GM18951 (cell line): Measurements from ENCODE around the gene ECPAS.
"Not testable (repeated sequence)": the region's sequence is repeated elsewhere in the genome, so short reads cannot be mapped to it uniquely, and the experiment has no call there.

Source experiments
- POLR2A ChIP-seq: IDR thresholded peaks from 4 replicates; pipeline ENCODE4 v1.6.1; 2011; ENCODE audit warnings: mild to moderate bottlenecking; ENCODE audit not compliant: insufficient read length, insufficient read depth; ENCODE audit errors: extremely low read depth
- in situ Hi-C: fragments of 300-500 bp; cut with MboI; formaldehyde crosslinking; loops from one replicate; pipeline ENCODE4 v1.12.0; 2022; ENCODE audit warnings: low sequenced_read_pairs, mixed read lengths, inconsistent platforms; ENCODE audit not compliant: unreplicated experiment

ECPAS gene

GRCh38 chr9:111413996-111414395 is 70.2 kb downstream of the ECPAS start:
- in situ Hi-C loops, result no loop called here
- no peak for TF ChIP-seq POLR2A

GRCh38 chr9:111412280-111412679 is 71.9 kb downstream of the ECPAS start:
- in situ Hi-C loops, result no loop called here
- TF ChIP-seq POLR2A, result no peak

GRCh38 chr9:111411266-111411665 is 72.9 kb downstream of the ECPAS start:
- TF ChIP-seq POLR2A, result no peak
- in situ Hi-C loops, result no loop called here

- in situ Hi-C loops, result no loop called here
Observed at GRCh38 chr9:111407813-111408212, 76.4 kb downstream of the ECPAS start.

GRCh38 chr9:111405701-111406100 is 78.5 kb downstream of the ECPAS start:
- in situ Hi-C loops, result no loop called here

More at GRCh38 chr9:111407813-111408212, 76.4 kb downstream of the ECPAS start:
- no peak for TF ChIP-seq POLR2A

GRCh38 chr9:111401486-111401885 is 82.7 kb downstream of the ECPAS start:
- in situ Hi-C loops, result not testable (repeated sequence)

More at GRCh38 chr9:111405701-111406100, 78.5 kb downstream of the ECPAS start:
- TF ChIP-seq POLR2A, result no peak

GRCh38 chr9:111400564-111400898 is 83.7 kb downstream of the ECPAS start:
- in situ Hi-C loops, result no loop called here

GRCh38 chr9:111399772-111400563 is 84.2 kb downstream of the ECPAS start:
- in situ Hi-C loops, result no loop called here
- no peak for TF ChIP-seq POLR2A

More at GRCh38 chr9:111400564-111400898, 83.7 kb downstream of the ECPAS start:
- no peak for TF ChIP-seq POLR2A

- TF ChIP-seq POLR2A, result no peak
- in situ Hi-C loops, result no loop called here
Observed at GRCh38 chr9:111399211-111399739, 84.9 kb downstream of the ECPAS start.

- in situ Hi-C loops, result no loop called here
- no peak for TF ChIP-seq POLR2A
Observed at GRCh38 chr9:111393971-111394370, 90.2 kb downstream of the ECPAS start.

GRCh38 chr9:111389406-111389805 is 94.8 kb downstream of the ECPAS start:
- no peak for TF ChIP-seq POLR2A
- in situ Hi-C loops, result no loop called here

- no peak for TF ChIP-seq POLR2A
- in situ Hi-C loops, result no loop called here
Observed at GRCh38 chr9:111386386-111386785, 97.8 kb downstream of the ECPAS start.

GRCh38 chr9:111381006-111381405 is 103.2 kb downstream of the ECPAS start:
- in situ Hi-C loops, result no loop called here
- TF ChIP-seq POLR2A, result no peak

- TF ChIP-seq POLR2A, result no peak
- in situ Hi-C loops, result no loop called here
Observed at GRCh38 chr9:111375817-111376564, 108.2 kb downstream of the ECPAS start.
